Measurements from ENCODE around the gene MSN. TPM values are rescaled to one million over a fixed set of nuclear protein-coding genes. Genes with fewer than 3 reads are reported as not detected.

MSN gene
- total and polyA plus RNA-seq, 2 donors from 2014 or later: 124 to 391 TPM

DNA sequence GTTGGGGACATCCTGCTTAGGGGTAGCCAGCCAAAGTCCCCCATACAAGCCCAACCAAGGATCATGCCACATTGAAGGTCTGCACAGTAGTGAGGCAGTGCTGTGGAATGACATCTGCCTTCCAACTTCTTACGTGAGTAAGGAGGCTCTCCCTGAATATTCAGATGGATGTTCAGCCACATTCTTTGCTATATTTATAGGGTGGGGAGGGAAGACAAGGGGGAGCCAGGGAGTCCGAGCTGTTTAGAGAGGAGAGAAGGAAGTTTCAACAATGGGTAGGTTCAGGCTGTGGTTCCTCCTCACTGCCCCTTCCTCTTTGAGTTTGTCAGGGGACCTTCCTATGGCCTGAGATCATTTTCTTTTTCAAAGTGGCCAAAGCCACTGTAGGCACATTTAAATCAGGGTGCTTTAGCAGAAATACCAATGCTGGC is 29.8 kb downstream of the MSN start:
- TF ChIP-seq CTCF (IDR thresholded peaks at IDR 0.05; ENCODE audit: borderline replicate concordance, extremely low read depth, insufficient read depth): no peak
- Histone ChIP-seq H3K4me3 (ENCODE audit: low read length in 3 of 3) (no peak overlapping the region), H3K27ac (ENCODE audit: low read depth in 2 of 2, low read length in 2 of 2) (peak overlapping the region; percentile 68 to 91), H3K36me3 (ENCODE audit: control insufficient read depth in 2 of 3, insufficient read depth in 3 of 3, low read length in 3 of 3) (no peaks in the 10 kb centered on the region), H3K9ac (ENCODE audit: low read length in 3 of 3) (peak overlapping the region in 1 of 3 donors; percentile 26), H3K4me1 (ENCODE audit: control insufficient read depth in 2 of 3, insufficient read depth in 2 of 3, low read depth in 1 of 3, low read length in 3 of 3) (peaks cover 0 to 36% (median 28%) of the 10 kb centered on the region in 3 donors), H3K9me3 (ENCODE audit: control insufficient read depth in 2 of 3, insufficient read depth in 1 of 3, low read length in 3 of 3) (no peaks in the 10 kb centered on the region), H3K27me3 (ENCODE audit: control insufficient read depth, insufficient read depth, low read length) (no peaks in the 10 kb centered on the region)
- intact Hi-C loops (cut with DNase I): no loop called here
- no peak for FAIRE-seq
- DNase-seq: no peak

GRCh38 chrX:65697915-65698796 is 30.7 kb downstream of the MSN start:
- Histone ChIP-seq H3K27me3 (ENCODE audit: control insufficient read depth, insufficient read depth, low read length) (no peaks in the 10 kb centered on the region), H3K9me3 (ENCODE audit: control insufficient read depth in 2 of 3, insufficient read depth in 1 of 3, low read length in 3 of 3) (no peaks in the 10 kb centered on the region), H3K9ac (ENCODE audit: low read length in 3 of 3) (peak overlapping the region in 1 of 3 donors; percentile 46), H3K4me3 (ENCODE audit: low read length in 3 of 3) (no peak overlapping the region), H3K4me1 (ENCODE audit: control insufficient read depth in 2 of 3, insufficient read depth in 2 of 3, low read depth in 1 of 3, low read length in 3 of 3) (peaks cover 0 to 36% (median 28%) of the 10 kb centered on the region in 3 donors), H3K27ac (ENCODE audit: low read depth in 2 of 2, low read length in 2 of 2) (peak overlapping the region; percentile 68 to 91), H3K36me3 (ENCODE audit: control insufficient read depth in 2 of 3, insufficient read depth in 3 of 3, low read length in 3 of 3) (no peaks in the 10 kb centered on the region)
- peak; percentile 83 for FAIRE-seq
- peak; percentile 18 to 84 (median 37) for DNase-seq
- TF ChIP-seq CTCF (IDR thresholded peaks at IDR 0.05; ENCODE audit: borderline replicate concordance, extremely low read depth, insufficient read depth): no peak
- intact Hi-C loops (cut with DNase I): no loop called here

GRCh38 chrX:65702956-65703355 is 35.5 kb downstream of the MSN start:
- Histone ChIP-seq H3K4me3 (ENCODE audit: low read length in 3 of 3) (no peak overlapping the region), H3K36me3 (ENCODE audit: control insufficient read depth in 2 of 3, insufficient read depth in 3 of 3, low read length in 3 of 3) (no peaks in the 10 kb centered on the region), H3K9me3 (ENCODE audit: control insufficient read depth in 2 of 3, insufficient read depth in 1 of 3, low read length in 3 of 3) (no peaks in the 10 kb centered on the region), H3K27ac (ENCODE audit: low read depth in 2 of 2, low read length in 2 of 2) (no peak overlapping the region), H3K9ac (ENCODE audit: low read length in 3 of 3) (no peak overlapping the region), H3K27me3 (ENCODE audit: control insufficient read depth, insufficient read depth, low read length) (no peaks in the 10 kb centered on the region), H3K4me1 (ENCODE audit: control insufficient read depth in 2 of 3, insufficient read depth in 2 of 3, low read depth in 1 of 3, low read length in 3 of 3) (peaks cover 0 to 37% (median 30%) of the 10 kb centered on the region in 3 donors)
- DNase-seq (no peak), FAIRE-seq (no peak)
- TF ChIP-seq CTCF (IDR thresholded peaks at IDR 0.05; ENCODE audit: borderline replicate concordance, extremely low read depth, insufficient read depth): no peak
- intact Hi-C loops (cut with DNase I): no loop called here
